ENCODE results near the gene SLIT3. TPM values are rescaled to one million over a fixed set of nuclear protein-coding genes. Genes with fewer than 3 reads are reported as not detected.
A peak's percentile ranks its signal among the peaks of the same experiment; 100 is the strongest.

SLIT3 gene
- total and polyA plus RNA-seq, 9 of the 15 experiments (the other 6 are each of a cell fraction or from before 2014, with no cell fraction given) = 0.01 to 0.04 TPM; not detected in 7

GRCh38 chr5:168813184-168813968, 487.6 kb downstream of the SLIT3 start (continued):
- no peak for TF ChIP-seq POLR2B (IDR thresholded peaks at IDR 0.05; ENCODE audit: low read depth, partially characterized antibody)
- TF ChIP-seq JUNB (CRISPR knock-in tag; conservative IDR thresholded peaks at IDR 0.05) = no peak
- no peak for TF ChIP-seq SAP30 (IDR thresholded peaks at IDR 0.05; ENCODE audit: borderline replicate concordance, insufficient read depth, low read depth, low read length, poor library complexity, severe bottlenecking)
- TF ChIP-seq POLR3A (IDR thresholded peaks at IDR 0.05; ENCODE audit: borderline replicate concordance, extremely low read depth, insufficient read depth, insufficient read length) = no peak
- TF ChIP-seq HOXB6 (CRISPR knock-in tag; IDR thresholded peaks at IDR 0.05; ENCODE audit: borderline replicate concordance) = no peak
- peak; percentile 80; the same call in 1 of the 2 replicates for TF ChIP-seq PHB2 (IDR thresholded peaks at IDR 0.05; ENCODE audit: low read depth)
- peak; percentile 89 to 91 for TF ChIP-seq TRIM24 (IDR thresholded peaks at IDR 0.05)
- TF ChIP-seq ATF4 (CRISPR knock-in tag; IDR thresholded peaks at IDR 0.05) = no peak
- TF ChIP-seq ZBTB1 (CRISPR knock-in tag; IDR thresholded peaks at IDR 0.05; ENCODE audit: borderline replicate concordance, low read depth) = no peak
- TF ChIP-seq ETV1 (tag; conservative IDR thresholded peaks at IDR 0.05; ENCODE audit: low read depth) = peak; percentile 76
- TF ChIP-seq ZNF263 (CRISPR knock-in tag; IDR thresholded peaks at IDR 0.05; ENCODE audit: borderline replicate concordance) = no peak
- TF ChIP-seq SMAD1 (IDR thresholded peaks at IDR 0.05; ENCODE audit: low read depth, low read length, partially characterized antibody) = peak; percentile 33
- no peak for TF ChIP-seq TEAD2 (tag; IDR thresholded peaks at IDR 0.05)
- peak; percentile 77 for TF ChIP-seq SOX6 (IDR thresholded peaks at IDR 0.05)
- 0 out of 2 replicates have a peak, but pooled peaks have one; percentile 24 for TF ChIP-seq ZBTB9 (CRISPR knock-in tag; IDR thresholded peaks at IDR 0.05)
- TF ChIP-seq DPF2 (IDR thresholded peaks at IDR 0.05) = peak; percentile 88
- no peak for TF ChIP-seq MCM7 (IDR thresholded peaks at IDR 0.05)
- no peak for TF ChIP-seq MXD1 (CRISPR knock-in tag; IDR thresholded peaks at IDR 0.05; ENCODE audit: borderline replicate concordance, poor library complexity, severe bottlenecking)
- TF ChIP-seq DNMT1 (IDR thresholded peaks at IDR 0.05) = no peak
- no peak for TF ChIP-seq BRF2 (IDR thresholded peaks at IDR 0.05; ENCODE audit: borderline replicate concordance, insufficient read depth, insufficient read length)
- no peak for TF ChIP-seq ZNF444 (CRISPR knock-in tag; IDR thresholded peaks at IDR 0.05)
- peak in 1 of 2 experiments; percentile 63; a peak in 1 of 4 replicates for TF ChIP-seq ARNT (IDR thresholded peaks at IDR 0.05)
- no peak for TF ChIP-seq EGR1 (conservative IDR thresholded peaks at IDR 0.05)
- TF ChIP-seq ZNF23 (CRISPR knock-in tag; IDR thresholded peaks at IDR 0.05) = no peak
